ENCODE measurements around the gene CCM2. TPM values are rescaled to one million over a fixed set of nuclear protein-coding genes. Genes with fewer than 3 reads are reported as not detected.

CCM2 gene
- total RNA-seq, 3 donors from 2014 or later (not counting 1 experiment from before 2014, with no cell fraction given) = 66.2 to 104 (median 97.5) TPM

GRCh38 chr7:44965441-44965903 lies 34.5 kb upstream of the CCM2 start:
- no peaks in the 10 kb centered on the region for H3K27me3 ChIP-seq (ENCODE audit: control insufficient read depth, insufficient read depth, low read length)
- Mint-ChIP-seq H3K36me3 (no peaks in the 10 kb centered on the region), H3K4me3 (no peak overlapping the region), H3K27me3 (ENCODE audit: low read depth in 2 of 2) (no peaks in the 10 kb centered on the region), H3K9me3 (no peaks in the 10 kb centered on the region), H3K27ac (peak overlapping the region in 1 of 2 donors; percentile 61), H3K4me1 (peaks cover 5 to 8% of the 10 kb centered on the region in 2 donors)
- peaks cover 74% of the 10 kb centered on the region for H3K36me3 ChIP-seq (ENCODE audit: control insufficient read depth, insufficient read depth, low read length)
- intact Hi-C loops (cut with micrococcal nuclease) = no loop called here
- ATAC-seq (no peak), DNase-seq (peak in 1 of 2 donors; percentile 12)
- no peaks in the 10 kb centered on the region for H3K9me3 ChIP-seq (ENCODE audit: control insufficient read depth, insufficient read depth, low read length)
- TF ChIP-seq CTCF (IDR thresholded peaks at IDR 0.05) = no peak
- WGBS (ENCODE audit: insufficient coverage) = 95% methylated on average over 16 of the region's 16 CpGs
- H3K4me1 ChIP-seq (ENCODE audit: control insufficient read depth, insufficient read depth, low read length) = peaks cover 2% of the 10 kb centered on the region
- no peak overlapping the region for H3K27ac ChIP-seq (ENCODE audit: low read length)
- H3K4me3 ChIP-seq (ENCODE audit: low read length) = no peak overlapping the region

- ATAC-seq (no peak), DNase-seq (peak in 1 of 2 donors; percentile 10)
- no peaks in the 10 kb centered on the region for H3K4me1 ChIP-seq (ENCODE audit: control insufficient read depth, insufficient read depth, low read length)
- H3K27ac ChIP-seq (ENCODE audit: low read length) = no peak overlapping the region
- H3K36me3 ChIP-seq (ENCODE audit: control insufficient read depth, insufficient read depth, low read length) = peaks cover 80% of the 10 kb centered on the region
- intact Hi-C loops (cut with micrococcal nuclease) = no loop called here
- H3K4me3 ChIP-seq (ENCODE audit: low read length) = no peak overlapping the region
- no peak for TF ChIP-seq CTCF (IDR thresholded peaks at IDR 0.05)
- no peaks in the 10 kb centered on the region for H3K27me3 Mint-ChIP-seq (ENCODE audit: low read depth in 2 of 2)
- 98% methylated on average over 18 of the region's 18 CpGs for WGBS (ENCODE audit: insufficient coverage)
- peaks cover 5% of the 10 kb centered on the region in 2 donors for H3K4me1 Mint-ChIP-seq
- H3K9me3 ChIP-seq (ENCODE audit: control insufficient read depth, insufficient read depth, low read length) = no peaks in the 10 kb centered on the region
- H3K9me3 Mint-ChIP-seq = no peaks in the 10 kb centered on the region
- no peak overlapping the region for H3K4me3 Mint-ChIP-seq
- no peaks in the 10 kb centered on the region for H3K36me3 Mint-ChIP-seq
- H3K27me3 ChIP-seq (ENCODE audit: control insufficient read depth, insufficient read depth, low read length) = no peaks in the 10 kb centered on the region
- peak overlapping the region; percentile 31 to 38 for H3K27ac Mint-ChIP-seq
Observed at GRCh38 chr7:44965937-44966730, 33.9 kb upstream of the CCM2 start.

- peaks cover 86% of the 10 kb centered on the region for H3K36me3 ChIP-seq (ENCODE audit: control insufficient read depth, insufficient read depth, low read length)
- DNase-seq (no peak), ATAC-seq (no peak)
- no peaks in the 10 kb centered on the region for H3K4me1 ChIP-seq (ENCODE audit: control insufficient read depth, insufficient read depth, low read length)
- Mint-ChIP-seq H3K27me3 (ENCODE audit: low read depth in 2 of 2) (no peaks in the 10 kb centered on the region), H3K4me3 (no peak overlapping the region), H3K4me1 (peaks cover 6 to 9% of the 10 kb centered on the region in 2 donors), H3K9me3 (no peaks in the 10 kb centered on the region), H3K27ac (peak overlapping the region; percentile 38 to 60), H3K36me3 (no peaks in the 10 kb centered on the region)
- 90% methylated on average over 9 of the region's 9 CpGs for WGBS (ENCODE audit: insufficient coverage)
- H3K4me3 ChIP-seq (ENCODE audit: low read length) = no peak overlapping the region
- H3K9me3 ChIP-seq (ENCODE audit: control insufficient read depth, insufficient read depth, low read length) = no peaks in the 10 kb centered on the region
- no peak for TF ChIP-seq CTCF (IDR thresholded peaks at IDR 0.05)
- no peaks in the 10 kb centered on the region for H3K27me3 ChIP-seq (ENCODE audit: control insufficient read depth, insufficient read depth, low read length)
- intact Hi-C loops (cut with micrococcal nuclease) = no loop called here
- H3K27ac ChIP-seq (ENCODE audit: low read length) = no peak overlapping the region
Observed at GRCh38 chr7:44966731-44967538, 33.1 kb upstream of the CCM2 start.
